CD4-positive, CD25-positive, alpha-beta regulatory T cell (primary cell): ENCODE results near the gene GALNT4. TPM values are rescaled to one million over a fixed set of nuclear protein-coding genes. Genes with fewer than 3 reads are reported as not detected.
A peak's percentile ranks its signal among the peaks of the same experiment; 100 is the strongest.

Source experiments
- ATAC-seq, 2 donors: fragments of 150-1000 bp; cut with Tn5 transposase; one replicate each; pipeline ENCODE4 v1.10.0; 2021; ENCODE audit warnings: low read depth in 2 of 2, moderate number of reproducible peaks in 2 of 2, moderate library complexity in 1 of 2
- DNase-seq, 3 donors: peaks; one replicate each; pipeline versions ENCODE4 v3.0.0 to v3.0.0-alpha.2; 2012 to 2022; ENCODE audit warnings: mixed read lengths in 1 of 3
- H3K27ac ChIP-seq: one replicate; pipeline ENCODE4 v1.7.0; 2013; ENCODE audit warnings: mild to moderate bottlenecking, low read length; ENCODE audit not compliant: insufficient read depth, poor library complexity, severe bottlenecking
- H3K27me3 ChIP-seq: one replicate; pipeline ENCODE4 v1.7.0; 2013; ENCODE audit warnings: low read length; ENCODE audit not compliant: control insufficient read depth, insufficient read depth
- H3K36me3 ChIP-seq: one replicate; pipeline ENCODE4 v1.7.0; 2013; ENCODE audit warnings: mild to moderate bottlenecking, low read length, moderate library complexity; ENCODE audit not compliant: control insufficient read depth, insufficient read depth
- H3K4me1 ChIP-seq: 2 replicates; pipeline ENCODE4 v1.7.0; 2013; ENCODE audit warnings: mild to moderate bottlenecking, low read length; ENCODE audit not compliant: insufficient read depth, control insufficient read depth, poor library complexity, severe bottlenecking
- H3K4me3 ChIP-seq: one replicate; pipeline ENCODE4 v1.7.0; 2013; ENCODE audit warnings: low read depth, mild to moderate bottlenecking, low read length, moderate library complexity
- H3K9me3 ChIP-seq, 2 experiments: 1 replicate in 1 of 2; 2 replicates in 1 of 2; pipeline ENCODE4 v1.7.0; 2013; ENCODE audit warnings: low read length in 2 of 2, mild to moderate bottlenecking in 1 of 2, moderate library complexity in 1 of 2; ENCODE audit not compliant: control insufficient read depth in 2 of 2
- H3K27ac Mint-ChIP-seq, 3 donors: one replicate each; pipeline ENCODE4 v1.8.0; 2020 to 2022; ENCODE audit warnings: mild to moderate bottlenecking in 3 of 3, mixed read lengths in 3 of 3, moderate library complexity in 2 of 3
- H3K27me3 Mint-ChIP-seq: one replicate; pipeline ENCODE4 v1.8.0; 2022; ENCODE audit warnings: mild to moderate bottlenecking, mixed read lengths
- H3K36me3 Mint-ChIP-seq: one replicate; pipeline ENCODE4 v1.8.0; 2020; ENCODE audit warnings: mixed read lengths
- H3K4me1 Mint-ChIP-seq, 4 donors: one replicate each; pipeline ENCODE4 v1.8.0; 2020 to 2022; ENCODE audit warnings: mixed read lengths in 4 of 4, mild to moderate bottlenecking in 1 of 4
- H3K4me3 Mint-ChIP-seq, 4 donors: one replicate each; pipeline ENCODE4 v1.8.0; 2020 to 2022; ENCODE audit warnings: mild to moderate bottlenecking in 4 of 4, mixed read lengths in 4 of 4, moderate library complexity in 3 of 4
- H3K9me3 Mint-ChIP-seq, 7 donors: one replicate each; pipeline ENCODE4 v1.8.0; 2020 to 2022; ENCODE audit warnings: mixed read lengths in 7 of 7, mild to moderate bottlenecking in 3 of 7, moderate library complexity in 2 of 7
- polyA plus RNA-seq, 4 donors: library from polyadenylated mRNA; unstranded; fragments of 300-500 nt; fragmentation: Illumina TruSeq; gene quantifications; one replicate each; pipeline ENCODE4 v1.2.3, GENCODE V29; 2021
- total RNA-seq: library from RNA; stranded (reverse); gene quantifications from one replicate; pipeline ENCODE4 v1.2.3, GENCODE V29; 2022

GALNT4 gene
- total and polyA plus RNA-seq, 5 donors from 2014 or later = 5.0 to 8.8 (median 5.9) TPM

GRCh38 chr12:89542912-89543592 lies 18.5 kb upstream of the GALNT4 start:
- Mint-ChIP-seq H3K27ac (peak overlapping the region in 1 of 3 donors; percentile 83), H3K9me3 (no peaks in the 10 kb centered on the region), H3K4me1 (peaks cover 0 to 14% (median 6%) of the 10 kb centered on the region in 4 donors), H3K36me3 (no peaks in the 10 kb centered on the region), H3K4me3 (no peak overlapping the region), H3K27me3 (no peaks in the 10 kb centered on the region)
- DNase-seq (peak; percentile 40 to 80 (median 73)), ATAC-seq (peak; percentile 73 to 81)
- Histone ChIP-seq H3K4me1 (peaks cover 6% of the 10 kb centered on the region), H3K9me3 (no peaks in the 10 kb centered on the region), H3K4me3 (no peak overlapping the region), H3K36me3 (no peaks in the 10 kb centered on the region), H3K27ac (no peak overlapping the region), H3K27me3 (no peaks in the 10 kb centered on the region)

- no peaks in the 10 kb centered on the region for H3K27me3 ChIP-seq
- H3K4me1 Mint-ChIP-seq = peaks cover 0 to 14% (median 6%) of the 10 kb centered on the region in 4 donors
- H3K27ac Mint-ChIP-seq = peak overlapping the region in 1 of 3 donors; percentile 16
Measured at GRCh38 chr12:89542236-89542635, 17.6 kb upstream of the GALNT4 start.

GRCh38 chr12:89540586-89540985 lies 16.0 kb upstream of the GALNT4 start:
- H3K27ac ChIP-seq = no peak overlapping the region
- no peak for DNase-seq
- no peak for ATAC-seq
- peak overlapping the region in 2 of 3 donors; percentile 33 to 78 for H3K27ac Mint-ChIP-seq
- no peaks in the 10 kb centered on the region for H3K27me3 Mint-ChIP-seq
- no peaks in the 10 kb centered on the region for H3K36me3 Mint-ChIP-seq
- H3K27me3 ChIP-seq = no peaks in the 10 kb centered on the region
- peaks cover 6% of the 10 kb centered on the region for H3K4me1 ChIP-seq
- no peaks in the 10 kb centered on the region for H3K9me3 Mint-ChIP-seq
- no peak overlapping the region for H3K4me3 Mint-ChIP-seq
- peaks cover 0 to 14% (median 6%) of the 10 kb centered on the region in 4 donors for H3K4me1 Mint-ChIP-seq
- H3K9me3 ChIP-seq = no peaks in the 10 kb centered on the region
- H3K36me3 ChIP-seq = no peaks in the 10 kb centered on the region
- H3K4me3 ChIP-seq = no peak overlapping the region

More at GRCh38 chr12:89542236-89542635, 17.6 kb upstream of the GALNT4 start:
- H3K9me3 Mint-ChIP-seq = no peaks in the 10 kb centered on the region
- no peaks in the 10 kb centered on the region for H3K9me3 ChIP-seq
- DNase-seq (no peak), ATAC-seq (no peak)
- no peaks in the 10 kb centered on the region for H3K36me3 ChIP-seq
- no peak overlapping the region for H3K4me3 ChIP-seq
- peaks cover 6% of the 10 kb centered on the region for H3K4me1 ChIP-seq
- H3K4me3 Mint-ChIP-seq = no peak overlapping the region
- no peaks in the 10 kb centered on the region for H3K27me3 Mint-ChIP-seq
- H3K36me3 Mint-ChIP-seq = no peaks in the 10 kb centered on the region
- H3K27ac ChIP-seq = no peak overlapping the region

- H3K27me3 Mint-ChIP-seq = no peaks in the 10 kb centered on the region
- peaks cover 6% of the 10 kb centered on the region for H3K4me1 ChIP-seq
- DNase-seq (no peak), ATAC-seq (no peak)
- no peak overlapping the region for H3K27ac ChIP-seq
- no peaks in the 10 kb centered on the region for H3K9me3 Mint-ChIP-seq
- H3K4me1 Mint-ChIP-seq = peaks cover 0 to 14% (median 5%) of the 10 kb centered on the region in 4 donors
- no peaks in the 10 kb centered on the region for H3K36me3 Mint-ChIP-seq
- H3K27ac Mint-ChIP-seq = peak overlapping the region in 1 of 3 donors; percentile 33
- no peak overlapping the region for H3K4me3 Mint-ChIP-seq
- H3K4me3 ChIP-seq = no peak overlapping the region
- H3K9me3 ChIP-seq = no peaks in the 10 kb centered on the region
- H3K36me3 ChIP-seq = no peaks in the 10 kb centered on the region
- no peaks in the 10 kb centered on the region for H3K27me3 ChIP-seq
Measured at GRCh38 chr12:89539426-89540223, 15.0 kb upstream of the GALNT4 start.

GRCh38 chr12:89538897-89539296 lies 14.3 kb upstream of the GALNT4 start:
- Histone ChIP-seq H3K27me3 (no peaks in the 10 kb centered on the region), H3K36me3 (no peaks in the 10 kb centered on the region), H3K4me3 (no peak overlapping the region), H3K9me3 (no peaks in the 10 kb centered on the region), H3K4me1 (peaks cover 6% of the 10 kb centered on the region), H3K27ac (no peak overlapping the region)
- no peak for DNase-seq
- no peak for ATAC-seq
- Mint-ChIP-seq H3K27ac (no peak overlapping the region), H3K4me3 (no peak overlapping the region), H3K36me3 (no peaks in the 10 kb centered on the region), H3K4me1 (peaks cover 0 to 14% (median 5%) of the 10 kb centered on the region in 4 donors), H3K27me3 (no peaks in the 10 kb centered on the region), H3K9me3 (no peaks in the 10 kb centered on the region)

- Mint-ChIP-seq H3K4me1 (peaks cover 0 to 5% (median 0%) of the 10 kb centered on the region in 4 donors), H3K4me3 (no peak overlapping the region), H3K36me3 (no peaks in the 10 kb centered on the region), H3K27ac (peak overlapping the region in 1 of 3 donors; percentile 42), H3K27me3 (no peaks in the 10 kb centered on the region), H3K9me3 (no peaks in the 10 kb centered on the region)
- Histone ChIP-seq H3K27me3 (no peaks in the 10 kb centered on the region), H3K4me1 (no peaks in the 10 kb centered on the region), H3K9me3 (no peaks in the 10 kb centered on the region), H3K36me3 (no peaks in the 10 kb centered on the region), H3K4me3 (no peak overlapping the region), H3K27ac (no peak overlapping the region)
- DNase-seq = no peak
- no peak for ATAC-seq
Measured at GRCh38 chr12:89537389-89537788, 12.8 kb upstream of the GALNT4 start.

- Mint-ChIP-seq H3K27me3 (no peaks in the 10 kb centered on the region), H3K4me3 (peak overlapping the region in 2 of 4 donors; percentile 45 to 59), H3K27ac (peak overlapping the region in 1 of 3 donors; percentile 81), H3K9me3 (no peaks in the 10 kb centered on the region), H3K4me1 (peaks cover 11 to 27% (median 19%) of the 10 kb centered on the region in 4 donors), H3K36me3 (peaks cover 3% of the 10 kb centered on the region)
- no peak overlapping the region for H3K27ac ChIP-seq
- peak in 2 of 3 donors; percentile 60 to 71 for DNase-seq
- no peaks in the 10 kb centered on the region for H3K4me1 ChIP-seq
- ATAC-seq = peak; percentile 48 to 52
- no peaks in the 10 kb centered on the region for H3K9me3 ChIP-seq
- no peaks in the 10 kb centered on the region for H3K36me3 ChIP-seq
- no peaks in the 10 kb centered on the region for H3K27me3 ChIP-seq
- no peak overlapping the region for H3K4me3 ChIP-seq
Measured at GRCh38 chr12:89529738-89530137, 5.1 kb upstream of the GALNT4 start.
